Ammon's horn (tissue), 1 donor: ENCODE measurements around the gene GLRX2.

ENCODE experiments used
- DNase-seq: peaks from one replicate; pipeline ENCODE4 v3.0.0-alpha.2; 2016; ENCODE audit warnings: low spot score

The GLRX2 gene

DNA sequence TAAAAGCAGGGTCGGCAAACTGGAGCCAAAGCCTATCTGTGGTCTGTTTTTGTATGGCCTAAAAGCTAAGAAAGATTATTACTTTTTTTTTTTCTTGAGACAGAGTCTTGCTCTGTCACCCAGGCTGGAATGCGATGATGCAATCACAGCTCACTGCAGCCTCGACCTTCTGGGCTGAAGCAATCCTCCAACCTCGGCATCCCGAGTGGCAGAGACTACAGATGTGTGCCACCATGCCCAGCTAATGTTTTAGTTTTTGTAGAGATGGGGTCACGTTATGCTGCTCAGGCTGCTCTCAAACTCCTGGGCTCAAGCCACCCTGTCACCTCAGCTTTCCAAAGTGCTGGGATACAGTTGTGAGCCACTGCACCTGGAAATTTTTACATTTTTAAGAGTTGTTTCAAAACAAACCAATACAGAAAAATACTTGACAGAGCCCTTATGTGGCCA is 6.5 kb upstream of the GLRX2 start:
- DNase-seq = no peak

DNA sequence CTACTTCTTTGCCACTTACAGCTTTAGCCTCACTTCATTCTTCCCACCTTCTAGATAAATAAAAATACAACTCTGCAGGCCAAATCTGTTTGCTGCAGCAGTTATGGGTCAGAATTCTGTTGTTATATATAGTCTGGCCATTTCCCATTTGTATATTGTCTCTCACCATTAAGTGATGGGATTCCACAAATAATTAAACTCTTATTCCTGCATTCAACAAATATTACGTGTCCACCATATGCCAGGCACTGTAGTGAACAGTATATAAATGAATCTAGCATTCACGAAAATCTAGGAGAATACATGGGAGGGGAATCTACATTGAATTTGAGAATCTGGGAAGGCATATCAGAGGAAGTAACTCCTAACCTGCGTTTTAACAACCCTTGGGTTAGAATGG is 5.7 kb upstream of the GLRX2 start:
- no peak for DNase-seq

DNA sequence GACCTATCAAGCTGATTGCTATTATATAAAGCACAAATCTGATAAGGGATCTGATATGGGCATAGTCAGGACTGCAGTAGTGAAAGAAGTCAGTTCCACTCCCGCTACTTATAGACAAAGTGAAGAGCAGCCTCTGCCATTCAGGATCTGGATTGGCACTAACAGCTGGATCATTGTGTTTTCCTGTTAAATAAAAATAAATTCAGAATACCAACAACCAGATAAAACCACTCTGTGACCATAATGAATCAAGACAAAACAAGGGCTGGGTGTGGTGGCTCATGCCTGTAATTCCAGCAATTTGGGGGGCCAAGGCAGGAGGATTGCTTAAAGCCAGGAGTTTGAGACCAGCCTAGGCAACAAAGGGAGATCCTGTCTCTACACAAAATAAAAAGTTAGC is 5.0 kb upstream of the GLRX2 start:
- DNase-seq = no peak

DNA sequence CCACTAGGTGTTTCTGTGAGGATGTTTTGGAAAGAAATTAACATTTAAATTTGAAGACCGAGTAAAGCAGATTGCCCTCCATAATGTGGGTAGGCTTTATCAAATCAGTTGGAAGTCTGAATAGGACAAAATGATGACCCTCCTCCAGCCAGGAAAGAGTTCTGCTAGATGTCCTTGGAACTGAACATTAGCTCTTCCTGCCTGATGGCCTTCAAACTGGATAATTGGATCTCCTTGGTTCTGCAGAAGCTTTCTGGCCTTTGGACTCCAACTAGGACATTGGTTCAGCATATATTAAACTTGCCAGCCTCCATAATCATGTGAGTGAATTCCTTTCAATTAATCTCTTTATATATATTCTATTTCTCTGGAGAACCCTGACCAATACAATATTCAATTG is 4.4 kb upstream of the GLRX2 start:
- DNase-seq = no peak

DNA sequence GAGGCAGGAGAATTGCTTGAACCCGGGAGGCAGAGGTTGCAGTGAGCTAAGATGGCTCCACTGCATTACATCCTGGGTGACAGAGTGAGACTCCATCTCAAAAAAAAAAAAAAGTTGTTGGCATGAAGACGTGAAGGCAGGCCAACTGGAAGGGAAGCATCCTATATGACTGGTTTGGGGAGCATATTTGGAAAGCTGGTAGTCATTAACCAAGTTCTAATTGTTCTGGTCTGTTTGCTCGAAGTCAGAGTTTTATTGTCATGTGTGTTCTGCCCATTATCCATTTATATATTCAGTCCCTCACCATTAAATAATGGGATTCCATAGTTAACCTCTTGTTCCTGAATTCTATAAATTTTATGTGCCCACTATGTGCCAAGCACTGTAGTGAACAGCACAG is 3.3 kb upstream of the GLRX2 start:
- DNase-seq = no peak

DNA sequence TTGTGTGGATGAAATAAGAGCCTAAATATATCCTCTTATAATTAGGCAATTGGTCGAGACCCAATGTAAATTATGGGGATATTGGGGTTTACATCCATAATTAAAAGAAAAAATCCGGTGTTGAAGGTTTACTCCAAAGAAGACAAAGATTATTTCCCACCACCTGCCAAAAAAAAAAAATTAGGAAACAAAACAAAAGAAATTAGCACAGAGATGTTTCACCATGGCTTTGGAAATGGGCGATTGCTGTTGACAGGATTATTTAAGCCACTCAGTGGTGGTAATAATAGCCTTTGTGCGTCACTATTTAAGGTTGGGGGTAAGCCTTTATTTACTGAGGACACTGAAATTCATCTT is 585 bp upstream of the GLRX2 start:
- DNase-seq = no peak

DNA sequence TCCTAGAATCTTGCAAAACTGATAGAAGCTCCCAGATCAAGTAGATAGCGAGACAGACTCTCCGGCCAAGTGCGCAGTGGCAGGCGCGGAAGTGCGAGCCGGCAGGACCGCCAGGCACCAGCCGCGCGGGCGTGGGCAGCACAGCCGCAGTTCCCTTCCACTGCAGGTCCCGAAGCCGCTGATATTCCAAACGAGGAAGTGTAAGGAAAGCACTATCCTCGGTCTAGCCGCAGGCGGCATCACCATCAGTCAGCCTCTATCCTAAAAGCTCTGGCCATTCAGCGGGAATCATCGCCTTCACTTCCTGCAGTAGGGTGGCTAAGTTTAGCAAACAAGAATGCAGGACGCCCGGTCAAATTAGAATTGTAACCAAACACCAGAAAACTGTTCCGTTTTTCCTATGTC is 710 bp downstream of the GLRX2 start:
- DNase-seq = peak; percentile 65

DNA sequence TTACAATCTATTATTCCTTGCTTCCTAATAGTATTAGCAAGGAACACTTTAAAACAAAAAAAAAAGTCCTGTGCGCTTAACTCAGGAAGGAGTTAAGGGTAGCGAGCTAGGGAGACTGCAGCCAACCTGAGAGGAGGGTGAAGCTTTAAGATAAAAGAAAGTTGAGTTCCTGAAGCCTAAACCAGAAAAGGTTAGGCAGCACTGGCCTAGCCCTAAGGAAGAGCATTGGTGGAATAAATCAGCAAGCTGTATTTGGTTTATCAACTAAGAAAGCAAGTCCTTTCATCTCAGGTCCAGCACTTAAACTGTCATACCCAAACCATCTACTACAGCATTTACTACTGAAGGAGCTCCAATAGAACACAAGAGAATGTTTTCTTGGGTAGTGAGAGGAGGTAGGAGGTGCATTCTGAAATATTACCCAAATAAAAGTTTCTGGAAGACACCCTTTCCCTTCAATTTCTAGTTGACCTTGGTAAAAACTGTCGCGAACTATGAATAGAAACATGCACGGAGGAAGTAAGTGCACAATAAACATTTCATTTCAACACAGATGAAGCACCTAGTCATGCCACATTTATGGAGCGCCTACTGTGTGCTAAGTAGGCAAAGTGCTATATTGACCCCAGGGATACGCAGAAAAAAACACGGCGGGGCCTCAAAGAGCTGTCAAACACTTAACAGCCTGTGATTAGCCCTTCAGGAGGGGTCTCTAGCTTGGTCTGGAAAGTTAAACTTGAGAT is 1.3 kb downstream of the GLRX2 start:
- no peak for DNase-seq

DNA sequence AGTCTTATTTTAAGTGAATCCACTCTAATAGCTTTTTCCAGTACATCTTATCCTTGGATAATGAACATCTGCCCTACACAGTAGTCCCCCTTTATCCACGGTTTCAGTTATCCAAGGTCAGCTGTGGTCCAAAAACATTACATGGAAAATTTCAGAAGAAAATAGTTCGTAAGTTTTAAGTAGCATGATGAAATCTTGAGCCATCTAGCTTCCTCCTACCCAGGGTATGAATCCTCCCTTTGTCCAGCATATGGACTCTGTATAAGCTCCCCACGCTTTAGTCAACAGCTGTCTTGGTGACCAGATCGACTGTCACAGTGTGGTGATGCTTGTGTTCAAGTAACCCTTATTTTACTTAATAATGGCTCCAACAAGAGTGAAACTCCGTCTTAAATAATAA is 2.6 kb downstream of the GLRX2 start:
- DNase-seq = no peak

DNA sequence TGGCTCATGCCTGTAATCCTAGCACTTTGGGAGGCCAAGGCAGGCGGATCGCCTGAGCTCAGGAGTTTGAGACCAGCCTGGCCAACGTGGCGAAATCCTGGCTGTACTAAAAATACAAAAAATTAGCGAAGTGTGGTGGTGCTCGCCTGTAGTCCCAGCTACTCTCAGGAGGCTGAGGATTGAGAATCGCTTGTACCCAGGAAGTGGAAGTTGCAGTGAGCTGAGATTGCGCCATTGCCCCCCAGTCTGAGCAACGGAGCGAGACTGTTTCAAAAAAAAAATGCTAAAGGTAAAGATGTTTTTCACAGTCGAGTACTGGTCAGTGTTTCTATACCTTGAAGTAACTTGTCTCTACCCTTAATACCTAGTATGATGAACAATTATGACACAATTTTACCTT is 11.1 kb downstream of the GLRX2 start:
- no peak for DNase-seq

DNA sequence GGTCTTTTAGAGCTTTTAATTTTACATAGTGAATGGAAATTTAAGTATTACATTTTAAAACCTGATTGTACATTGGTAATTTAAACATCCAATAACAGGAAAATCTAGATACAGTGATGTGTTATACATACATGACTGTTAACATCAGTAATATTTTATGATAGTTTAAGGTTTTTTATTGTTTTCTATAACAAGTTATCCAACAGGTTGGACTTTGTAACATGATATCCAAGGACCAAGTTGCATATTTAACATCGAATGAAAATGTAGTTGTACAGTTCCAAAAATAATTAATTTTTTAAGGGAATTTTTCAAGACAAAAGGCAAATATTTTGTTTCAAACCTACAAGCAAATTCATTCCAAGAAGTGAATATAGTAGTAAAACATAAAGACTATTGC is 14.3 kb downstream of the GLRX2 start:
- DNase-seq = no peak

DNA sequence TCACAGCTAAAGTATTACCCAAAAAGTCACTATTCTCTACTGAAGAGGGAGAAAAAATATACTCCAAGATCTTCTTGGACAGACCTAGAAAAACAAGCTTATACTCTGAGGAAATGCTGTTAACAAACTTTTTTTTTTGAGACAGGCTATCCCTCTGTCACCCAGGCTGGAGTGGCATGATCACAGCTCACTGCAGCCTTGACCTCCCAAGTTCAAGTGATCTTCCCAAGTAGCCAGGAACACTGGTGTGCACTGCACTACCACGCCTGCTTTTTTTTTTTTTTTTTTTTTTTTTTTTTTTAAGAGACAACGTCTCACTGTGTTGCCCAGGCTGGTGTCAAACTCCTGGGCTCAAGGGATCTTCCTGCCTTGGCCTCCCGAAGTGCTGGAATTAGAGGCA is 17.3 kb downstream of the GLRX2 start:
- no peak for DNase-seq

DNA sequence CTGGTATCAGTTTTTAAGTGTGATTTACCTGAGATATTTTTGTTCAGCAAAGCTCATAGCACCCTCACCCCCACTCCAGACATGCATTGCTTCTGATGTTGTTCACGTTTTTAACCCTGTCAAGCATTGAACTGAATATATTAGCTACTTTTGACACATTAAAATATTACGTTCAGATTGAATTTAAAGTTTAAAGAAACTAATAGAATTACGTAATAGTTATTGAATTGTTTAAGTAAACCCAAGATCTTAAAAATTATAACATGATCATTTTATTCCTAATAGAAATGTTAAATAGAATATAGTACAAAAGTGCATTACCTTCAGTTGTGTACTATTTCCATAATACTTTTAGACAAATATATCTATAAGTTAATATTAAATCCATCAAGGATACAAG is 18.9 kb downstream of the GLRX2 start:
- no peak for DNase-seq

DNA sequence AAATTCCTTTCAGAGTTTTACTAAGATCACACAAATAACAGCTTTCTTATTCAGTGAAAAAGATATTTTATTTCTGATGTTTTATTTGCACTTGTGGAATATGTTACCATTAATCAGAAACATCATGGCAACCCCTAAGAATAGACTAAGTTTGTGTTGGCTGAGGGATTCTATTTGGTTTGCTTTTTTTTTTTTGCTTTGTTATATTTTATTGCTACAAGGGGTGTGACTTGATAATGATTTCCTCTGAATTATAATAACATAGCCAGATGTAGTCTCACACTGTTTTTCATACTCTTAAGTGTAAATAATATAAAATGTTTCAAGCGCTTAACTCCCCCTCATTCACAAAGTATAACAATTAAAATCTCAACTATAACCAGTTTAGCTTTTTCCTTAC is 20.0 kb downstream of the GLRX2 start:
- DNase-seq = no peak

DNA sequence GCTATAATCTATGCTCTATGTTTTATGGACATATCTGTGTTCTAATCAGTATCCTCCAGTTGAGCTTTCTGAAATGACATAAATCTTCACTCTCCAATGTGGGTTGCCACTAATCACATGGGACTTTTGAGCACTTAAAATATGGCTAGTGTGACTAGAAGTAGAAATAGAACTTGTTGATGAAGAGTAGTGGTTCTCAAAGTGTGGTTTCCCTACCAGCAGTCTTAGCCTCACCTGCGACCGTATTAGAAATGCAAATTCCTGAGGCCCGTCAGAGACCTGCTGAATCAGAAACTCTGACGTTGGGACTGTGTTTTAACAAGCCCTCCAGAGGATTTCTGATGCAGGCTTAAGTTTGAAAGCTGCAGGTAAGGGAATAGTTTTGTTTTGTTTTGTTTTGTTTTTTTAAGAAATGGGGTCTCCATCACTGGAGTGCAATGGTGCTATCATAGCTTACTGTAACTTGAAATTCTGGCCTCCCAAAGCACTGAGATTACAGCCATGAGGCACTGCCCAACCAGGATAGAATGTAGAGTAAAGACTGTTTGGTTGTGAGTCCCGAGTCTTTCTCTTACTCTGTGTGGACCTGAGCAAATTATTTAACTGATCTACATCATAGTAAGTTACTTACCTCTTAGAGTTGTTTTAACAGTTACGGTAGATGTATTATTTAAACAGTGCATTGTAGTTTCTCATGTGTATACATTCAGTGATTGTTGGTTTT is 21.7 kb downstream of the GLRX2 start:
- DNase-seq = no peak

DNA sequence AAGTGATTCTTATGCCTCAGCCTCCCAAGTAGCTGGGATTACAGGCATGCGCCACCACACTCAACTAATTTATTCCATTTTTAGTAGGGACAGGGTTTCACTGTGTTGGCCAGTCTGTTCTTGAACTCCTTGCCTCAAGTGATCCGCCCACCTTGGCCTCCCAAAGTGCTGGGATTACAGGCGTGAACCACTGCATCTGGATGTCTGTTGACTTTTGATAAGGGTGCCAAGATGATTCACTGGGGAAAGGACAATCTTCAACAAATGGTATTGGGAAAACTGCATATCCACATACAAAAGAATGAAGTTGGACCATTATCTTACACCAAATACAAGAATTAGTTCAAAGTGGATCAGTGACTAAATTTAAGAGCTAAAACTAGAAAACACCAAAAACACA is 26.0 kb downstream of the GLRX2 start:
- no peak for DNase-seq

DNA sequence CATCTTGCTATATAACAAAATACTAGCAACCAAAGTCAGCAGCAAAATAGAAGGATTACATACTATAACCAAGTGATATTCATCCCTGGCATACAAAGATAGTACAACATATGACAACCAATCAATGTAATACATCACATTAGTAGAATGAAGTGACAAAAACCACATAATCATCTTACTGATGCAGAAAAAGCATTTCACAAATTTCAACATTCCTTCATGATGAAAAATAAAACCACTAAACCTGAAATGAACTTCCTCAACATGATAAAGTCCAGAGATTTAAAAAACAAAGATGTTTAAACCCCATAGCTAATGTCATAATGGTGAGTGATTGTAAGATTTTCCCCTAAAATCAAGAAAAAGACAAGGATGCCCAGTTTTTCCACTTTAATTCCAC is 27.2 kb downstream of the GLRX2 start:
- no peak for DNase-seq

DNA sequence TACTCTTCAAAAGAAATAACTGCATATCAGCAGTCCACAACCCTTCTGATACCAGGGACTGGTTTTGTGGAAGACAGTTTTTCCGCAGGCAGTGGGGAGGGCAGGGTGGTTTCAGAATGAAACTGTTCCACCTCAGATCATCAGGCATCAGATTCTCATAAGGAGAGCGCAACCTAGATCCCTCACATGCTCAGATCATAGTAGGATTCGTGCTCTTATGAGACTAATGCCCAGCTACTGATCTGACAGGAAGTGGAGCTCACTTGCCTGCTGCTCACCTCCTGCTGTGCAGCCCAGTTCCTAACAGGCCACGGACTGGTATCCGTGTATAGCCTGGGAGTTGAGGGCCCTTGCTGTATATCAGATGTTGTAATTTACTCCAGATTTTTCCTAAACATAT is 34.3 kb downstream of the GLRX2 start:
- no peak for DNase-seq

DNA sequence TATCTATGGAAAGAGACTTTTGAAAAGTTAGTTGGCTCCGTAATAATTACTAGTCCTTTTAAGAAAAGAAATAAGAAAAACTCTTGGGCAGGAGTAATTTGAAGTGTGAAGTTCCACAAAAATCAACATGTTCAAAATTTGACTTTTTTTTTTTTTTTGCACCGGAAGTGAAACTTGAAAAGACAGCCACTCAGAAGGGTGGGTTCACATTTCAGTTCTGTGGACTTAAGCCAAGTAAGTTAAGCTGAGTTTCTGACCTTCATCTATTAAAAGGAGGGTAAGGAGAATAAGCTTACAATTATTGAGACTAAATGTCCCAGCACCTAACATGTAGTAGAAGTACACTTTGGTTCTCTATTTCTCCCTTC is 34.8 kb downstream of the GLRX2 start:
- DNase-seq = no peak

DNA sequence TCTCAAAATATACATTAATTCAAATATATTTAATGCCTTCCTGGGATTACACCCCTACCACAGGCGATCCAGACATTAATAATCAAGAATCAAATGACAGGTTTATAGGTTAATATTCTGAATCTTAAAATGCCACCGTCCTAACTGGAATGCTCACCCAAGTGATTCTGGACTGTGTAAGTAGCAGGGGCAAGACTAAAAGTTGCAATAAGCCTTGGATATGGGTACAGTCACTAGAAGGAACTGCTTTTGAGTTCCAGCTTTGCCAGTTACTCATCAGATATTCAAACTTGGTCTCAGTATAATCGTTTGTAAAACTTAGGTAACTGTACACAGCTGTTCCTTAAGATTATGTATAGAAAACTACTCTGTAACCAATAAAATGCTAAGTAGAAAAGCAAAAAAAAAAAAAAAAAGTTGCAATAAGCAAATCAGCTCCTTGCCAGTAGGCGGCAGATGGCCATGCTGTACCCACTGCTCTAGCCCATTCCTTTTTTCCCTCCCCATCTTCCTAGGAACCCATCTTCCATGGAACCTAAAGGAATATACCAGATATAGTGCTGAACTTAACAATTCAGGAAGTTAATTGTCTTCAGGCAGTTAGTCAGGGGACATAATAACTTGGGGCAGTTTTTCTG is 35.3 kb downstream of the GLRX2 start:
- DNase-seq = no peak

DNA sequence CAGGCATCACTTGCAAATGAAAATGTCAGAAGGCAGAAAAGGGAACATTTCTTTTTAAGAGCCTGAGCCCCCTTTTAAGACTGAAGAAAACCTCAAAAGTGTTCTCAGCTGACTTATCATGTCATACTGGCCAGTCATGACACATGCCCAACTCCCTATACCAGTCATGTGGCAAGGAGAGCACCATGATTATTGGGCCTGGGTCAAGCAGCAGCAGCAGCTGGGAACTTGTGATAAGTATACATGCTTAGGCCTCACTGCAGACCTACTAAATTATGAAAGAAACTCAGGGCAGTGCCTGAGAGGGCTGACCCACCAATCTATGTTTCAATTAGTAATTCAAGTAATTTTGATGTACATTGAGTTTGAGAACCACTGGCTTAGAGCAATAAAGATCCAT is 37.2 kb downstream of the GLRX2 start:
- no peak for DNase-seq

DNA sequence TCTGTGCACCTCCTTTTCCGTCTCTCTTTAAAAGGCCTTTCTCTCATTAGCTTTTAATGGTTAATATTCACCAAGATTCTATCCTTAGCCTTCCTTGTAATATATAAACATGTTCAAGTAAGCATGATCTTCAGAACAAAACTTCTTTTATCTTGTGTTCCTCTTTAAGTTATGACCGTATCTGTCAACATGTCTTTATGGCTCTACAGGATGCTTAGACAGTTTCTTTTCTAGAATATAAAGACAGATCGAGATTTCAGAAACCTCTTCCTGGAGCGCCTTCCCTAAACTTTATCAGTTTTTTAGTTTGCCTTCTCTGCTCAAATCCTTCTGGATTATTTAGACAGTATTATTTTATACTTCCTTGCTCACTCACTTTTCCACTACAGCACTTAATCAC is 38.6 kb downstream of the GLRX2 start:
- no peak for DNase-seq

DNA sequence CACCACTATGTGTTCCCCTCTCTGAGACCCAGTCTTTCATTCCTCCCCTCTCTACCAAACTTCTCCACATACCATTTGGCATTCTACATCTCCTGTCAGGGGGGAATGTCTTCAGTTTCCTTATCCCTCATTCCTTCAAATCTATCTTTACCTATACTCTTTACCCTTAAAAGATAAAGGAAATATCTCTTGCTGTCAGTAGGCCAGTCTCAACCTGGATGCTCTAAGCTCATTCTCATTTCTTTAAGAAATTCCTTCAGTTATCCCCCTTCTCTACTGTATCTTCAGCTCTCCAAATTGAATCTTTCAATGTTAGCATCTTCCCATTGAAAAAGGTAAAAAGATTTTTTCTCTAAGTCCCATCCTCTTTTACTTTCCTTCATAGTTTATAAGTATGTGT is 39.3 kb downstream of the GLRX2 start:
- no peak for DNase-seq
